OCI-LY1 (cell line): ENCODE data around the gene TXNRD3.
A peak's percentile ranks its signal among the peaks of the same experiment; 100 is the strongest.

ENCODE experiments used
- H2AFZ ChIP-seq: fragments of 200-600 bp; sonication (generic), shearing (Covaris generic); 2 replicates; pipeline ENCODE4 v1.6.0; 2014; ENCODE audit warnings: antibody characterized with exemption, mild to moderate bottlenecking, low read length
- H3F3A ChIP-seq: fragments of 200-600 bp; sonication (generic), shearing (Covaris generic); 2 replicates; pipeline ENCODE4 v1.6.0; 2014; ENCODE audit warnings: mild to moderate bottlenecking, antibody characterized with exemption, low read length, moderate library complexity; ENCODE audit not compliant: insufficient read depth
- H3K27ac ChIP-seq: fragments of 200-600 bp; sonication (generic); 2 replicates; pipeline ENCODE4 v1.5.1; 2014; ENCODE audit warnings: low read length, mixed run types, mild to moderate bottlenecking, low read depth; ENCODE audit not compliant: poor library complexity, severe bottlenecking
- H3K27me3 ChIP-seq: fragments of 200-600 bp; sonication (generic); 2 replicates; pipeline ENCODE4 v1.6.0; 2014; ENCODE audit warnings: antibody characterized with exemption, mild to moderate bottlenecking, low read length, moderate library complexity; ENCODE audit not compliant: insufficient read depth
- H3K36me3 ChIP-seq: fragments of 200-600 bp; sonication (generic); 2 replicates; pipeline ENCODE4 v1.6.1; 2014; ENCODE audit warnings: mild to moderate bottlenecking, antibody characterized with exemption, low read length, moderate library complexity, mixed read lengths; ENCODE audit not compliant: insufficient read depth
- H3K4me1 ChIP-seq: fragments of 200-600 bp; sonication (generic); 2 replicates; pipeline ENCODE4 v1.5.1; 2014; ENCODE audit warnings: mild to moderate bottlenecking, low read length, moderate library complexity; ENCODE audit not compliant: insufficient read depth, severe bottlenecking
- H3K4me2 ChIP-seq: fragments of 200-600 bp; sonication (generic), shearing (Covaris generic); 2 replicates; pipeline ENCODE4 v1.6.1; 2014; ENCODE audit warnings: low read length
- H3K4me3 ChIP-seq: fragments of 200-600 bp; sonication (generic); 2 replicates; pipeline ENCODE4 v1.5.1; 2014; ENCODE audit warnings: low read length, low read depth, mild to moderate bottlenecking, mixed read lengths; ENCODE audit not compliant: poor library complexity, severe bottlenecking
- H3K79me2 ChIP-seq: fragments of 200-600 bp; shearing (Covaris generic); 2 replicates; pipeline ENCODE4 v1.6.1; 2016; ENCODE audit warnings: mixed run types, low read length, mixed read lengths; ENCODE audit not compliant: insufficient read depth
- H3K9ac ChIP-seq: fragments of 200-600 bp; sonication (generic), shearing (Covaris generic); 2 replicates; pipeline ENCODE4 v1.6.1; 2014; ENCODE audit warnings: mild to moderate bottlenecking, low read length, mixed read lengths
- H3K9me2 ChIP-seq: fragments of 200-600 bp; sonication (generic), shearing (Covaris generic); 2 replicates; pipeline ENCODE4 v1.6.1; 2014; ENCODE audit warnings: low read depth, mild to moderate bottlenecking, low read length, mixed read lengths
- H3K9me3 ChIP-seq: fragments of 200-600 bp; shearing (Covaris generic); 2 replicates; pipeline ENCODE4 v1.6.1; 2014; ENCODE audit warnings: low read length, mixed read lengths
- H4K20me1 ChIP-seq: fragments of 200-600 bp; sonication (generic), shearing (Covaris generic); 2 replicates; pipeline ENCODE4 v1.6.0; 2016; ENCODE audit warnings: mild to moderate bottlenecking, low read length; ENCODE audit not compliant: insufficient read depth
- EZH2 ChIP-seq: fragments of 200-600 bp; sonication (generic), shearing (Covaris generic); IDR thresholded peaks from 2 replicates; pipeline ENCODE4 v1.8.0; 2017; ENCODE audit warnings: borderline replicate concordance, mixed run types, mild to moderate bottlenecking, antibody characterized with exemption, low read length, moderate library complexity, mixed read lengths
- TF ChIP-seq, protein P1 (sequence below): fragments of 200-600 bp; sonication (generic), shearing (Covaris generic); IDR thresholded peaks from 2 replicates; pipeline ENCODE4 v1.5.1; 2017; ENCODE audit warnings: mild to moderate bottlenecking, antibody characterized with exemption, low read length, moderate library complexity, mixed read lengths

The TXNRD3 gene

GRCh38 chr3:126678693-126679317 lies 23.9 kb upstream of the TXNRD3 start:
- no peak overlapping the region for H3K9ac ChIP-seq
- H3F3A ChIP-seq, result no peaks in the 10 kb centered on the region
- no peak overlapping the region for H3K27ac ChIP-seq
- peaks cover 5% of the 10 kb centered on the region for H3K4me1 ChIP-seq
- peak overlapping the region; percentile 6 for H3K4me3 ChIP-seq
- H3K36me3 ChIP-seq, result no peaks in the 10 kb centered on the region
- H4K20me1 ChIP-seq, result no peaks in the 10 kb centered on the region
- no peaks in the 10 kb centered on the region for H3K79me2 ChIP-seq
- no peak overlapping the region for H2AFZ ChIP-seq
- H3K9me2 ChIP-seq, result no peaks in the 10 kb centered on the region
- H3K4me2 ChIP-seq, result peak overlapping the region; percentile 8; the same call in 1 of the 2 replicates
- no peaks in the 10 kb centered on the region for H3K27me3 ChIP-seq
- peaks cover 1% of the 10 kb centered on the region; the same call in 1 of the 2 replicates for H3K9me3 ChIP-seq
- no peak for TF ChIP-seq EZH2
- TF ChIP-seq, protein P1, sequence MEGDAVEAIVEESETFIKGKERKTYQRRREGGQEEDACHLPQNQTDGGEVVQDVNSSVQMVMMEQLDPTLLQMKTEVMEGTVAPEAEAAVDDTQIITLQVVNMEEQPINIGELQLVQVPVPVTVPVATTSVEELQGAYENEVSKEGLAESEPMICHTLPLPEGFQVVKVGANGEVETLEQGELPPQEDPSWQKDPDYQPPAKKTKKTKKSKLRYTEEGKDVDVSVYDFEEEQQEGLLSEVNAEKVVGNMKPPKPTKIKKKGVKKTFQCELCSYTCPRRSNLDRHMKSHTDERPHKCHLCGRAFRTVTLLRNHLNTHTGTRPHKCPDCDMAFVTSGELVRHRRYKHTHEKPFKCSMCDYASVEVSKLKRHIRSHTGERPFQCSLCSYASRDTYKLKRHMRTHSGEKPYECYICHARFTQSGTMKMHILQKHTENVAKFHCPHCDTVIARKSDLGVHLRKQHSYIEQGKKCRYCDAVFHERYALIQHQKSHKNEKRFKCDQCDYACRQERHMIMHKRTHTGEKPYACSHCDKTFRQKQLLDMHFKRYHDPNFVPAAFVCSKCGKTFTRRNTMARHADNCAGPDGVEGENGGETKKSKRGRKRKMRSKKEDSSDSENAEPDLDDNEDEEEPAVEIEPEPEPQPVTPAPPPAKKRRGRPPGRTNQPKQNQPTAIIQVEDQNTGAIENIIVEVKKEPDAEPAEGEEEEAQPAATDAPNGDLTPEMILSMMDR, result no peak

DNA sequence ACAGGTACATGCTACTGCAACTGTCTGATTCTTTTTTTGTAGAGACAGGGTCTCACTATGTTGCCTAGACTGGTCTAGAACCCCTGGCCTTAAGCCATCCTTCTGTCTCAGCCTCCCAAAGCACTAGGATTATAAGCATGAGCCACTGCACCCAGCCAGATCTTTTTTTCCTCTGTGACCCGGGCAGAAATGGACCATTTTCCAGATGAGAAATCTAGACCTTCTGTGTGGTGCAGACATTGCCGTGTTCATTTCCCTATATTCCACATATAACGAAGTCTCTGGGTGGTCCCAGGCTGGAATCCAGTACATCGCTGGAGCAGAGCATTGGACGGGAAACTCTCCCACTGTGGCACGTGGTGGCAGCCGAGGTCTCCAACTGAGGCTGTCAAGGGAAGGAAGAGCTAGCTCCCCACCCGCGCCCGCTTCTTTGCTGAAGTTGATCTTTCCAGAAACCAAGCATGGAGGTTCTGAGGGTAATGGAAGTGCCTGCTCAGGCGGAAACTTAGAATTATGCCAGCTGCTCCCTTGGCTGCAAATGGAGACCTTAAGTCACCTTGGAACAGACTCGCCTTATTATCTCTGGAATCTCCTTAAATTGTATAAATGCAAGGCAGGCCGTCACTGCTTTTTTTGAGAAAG lies 23.1 kb upstream of the TXNRD3 start:
- no peaks in the 10 kb centered on the region for H3K36me3 ChIP-seq
- no peaks in the 10 kb centered on the region for H3K27me3 ChIP-seq
- no peak overlapping the region for H2AFZ ChIP-seq
- peaks cover 5% of the 10 kb centered on the region for H3K4me1 ChIP-seq
- H3F3A ChIP-seq, result no peaks in the 10 kb centered on the region
- H3K27ac ChIP-seq, result no peak overlapping the region
- no peak overlapping the region for H3K4me2 ChIP-seq
- H3K4me3 ChIP-seq, result no peak overlapping the region
- H3K79me2 ChIP-seq, result no peaks in the 10 kb centered on the region
- H4K20me1 ChIP-seq, result no peaks in the 10 kb centered on the region
- no peak for TF ChIP-seq EZH2
- H3K9me3 ChIP-seq, result peaks cover 3% of the 10 kb centered on the region; the same call in 1 of the 2 replicates
- no peaks in the 10 kb centered on the region for H3K9me2 ChIP-seq
- no peak overlapping the region for H3K9ac ChIP-seq

GRCh38 chr3:126676919-126677705 lies 22.2 kb upstream of the TXNRD3 start:
- Histone ChIP-seq H3K27ac (no peak overlapping the region), H4K20me1 (no peaks in the 10 kb centered on the region), H3F3A (no peaks in the 10 kb centered on the region), H3K9me2 (no peaks in the 10 kb centered on the region), H2AFZ (no peak overlapping the region), H3K9ac (no peak overlapping the region), H3K4me1 (peaks cover 5% of the 10 kb centered on the region), H3K4me2 (no peak overlapping the region), H3K9me3 (peaks cover 3% of the 10 kb centered on the region; the same call in 1 of the 2 replicates), H3K4me3 (no peak overlapping the region), H3K27me3 (no peaks in the 10 kb centered on the region), H3K36me3 (no peaks in the 10 kb centered on the region), H3K79me2 (no peaks in the 10 kb centered on the region)
- TF ChIP-seq, protein P1, result no peak
- no peak for TF ChIP-seq EZH2
